ENCODE data around the gene USP12. TPM values are rescaled to one million over a fixed set of nuclear protein-coding genes. Genes with fewer than 3 reads are reported as not detected.
A peak's percentile ranks its signal among the peaks of the same experiment; 100 is the strongest.

Gene USP12
- total RNA-seq, 1 donor from 2014 or later = 17.9 TPM

- no peak for TF ChIP-seq CTCF (IDR thresholded peaks at IDR 0.05; ENCODE audit: insufficient read depth, low read length, severe bottlenecking)
- H3K4me3 ChIP-seq (ENCODE audit: low read depth, low read length) = no peak overlapping the region
- H3K27me3 ChIP-seq (ENCODE audit: control insufficient read depth, insufficient read depth, low read length) = no peaks in the 10 kb centered on the region
- DNase-seq (ENCODE audit: low read depth) (peak; percentile 88), FAIRE-seq (peak; percentile 52)
- no peaks in the 10 kb centered on the region for H3K36me3 ChIP-seq (ENCODE audit: control insufficient read depth, insufficient read depth, low read length)
Observed at GRCh38 chr13:27043013-27043412, 128.6 kb downstream of the USP12 start.

GRCh38 chr13:27041341-27041740, 130.3 kb downstream of the USP12 start:
- no peaks in the 10 kb centered on the region for H3K36me3 ChIP-seq (ENCODE audit: control insufficient read depth, insufficient read depth, low read length)
- no peak for TF ChIP-seq CTCF (IDR thresholded peaks at IDR 0.05; ENCODE audit: insufficient read depth, low read length, severe bottlenecking)
- H3K27me3 ChIP-seq (ENCODE audit: control insufficient read depth, insufficient read depth, low read length) = no peaks in the 10 kb centered on the region
- DNase-seq (ENCODE audit: low read depth) = no peak
- no peak overlapping the region for H3K4me3 ChIP-seq (ENCODE audit: low read depth, low read length)
- no peak for FAIRE-seq

- no peak for TF ChIP-seq CTCF (IDR thresholded peaks at IDR 0.05; ENCODE audit: insufficient read depth, low read length, severe bottlenecking)
- DNase-seq (ENCODE audit: low read depth) = no peak
- H3K36me3 ChIP-seq (ENCODE audit: control insufficient read depth, insufficient read depth, low read length) = no peaks in the 10 kb centered on the region
- no peak overlapping the region for H3K4me3 ChIP-seq (ENCODE audit: low read depth, low read length)
- no peak for FAIRE-seq
- H3K27me3 ChIP-seq (ENCODE audit: control insufficient read depth, insufficient read depth, low read length) = no peaks in the 10 kb centered on the region
Observed at GRCh38 chr13:27040826-27041108, 130.8 kb downstream of the USP12 start.

GRCh38 chr13:27039171-27039701, 132.4 kb downstream of the USP12 start:
- H3K36me3 ChIP-seq (ENCODE audit: control insufficient read depth, insufficient read depth, low read length) = no peaks in the 10 kb centered on the region
- FAIRE-seq (no peak), DNase-seq (ENCODE audit: low read depth) (no peak)
- no peak for TF ChIP-seq CTCF (IDR thresholded peaks at IDR 0.05; ENCODE audit: insufficient read depth, low read length, severe bottlenecking)
- H3K27me3 ChIP-seq (ENCODE audit: control insufficient read depth, insufficient read depth, low read length) = no peaks in the 10 kb centered on the region
- no peak overlapping the region for H3K4me3 ChIP-seq (ENCODE audit: low read depth, low read length)

- FAIRE-seq (peak; percentile 7), DNase-seq (ENCODE audit: low read depth) (peak; percentile 82)
- Histone ChIP-seq H3K4me3 (ENCODE audit: low read depth, low read length) (no peak overlapping the region), H3K36me3 (ENCODE audit: control insufficient read depth, insufficient read depth, low read length) (no peaks in the 10 kb centered on the region), H3K27me3 (ENCODE audit: control insufficient read depth, insufficient read depth, low read length) (no peaks in the 10 kb centered on the region)
- TF ChIP-seq CTCF (IDR thresholded peaks at IDR 0.05; ENCODE audit: insufficient read depth, low read length, severe bottlenecking) = no peak
Observed at GRCh38 chr13:27038323-27038722, 133.3 kb downstream of the USP12 start.

GRCh38 chr13:27037571-27037970, 134.0 kb downstream of the USP12 start:
- DNase-seq (ENCODE audit: low read depth) (no peak), FAIRE-seq (no peak)
- Histone ChIP-seq H3K27me3 (ENCODE audit: control insufficient read depth, insufficient read depth, low read length) (no peaks in the 10 kb centered on the region), H3K36me3 (ENCODE audit: control insufficient read depth, insufficient read depth, low read length) (no peaks in the 10 kb centered on the region), H3K4me3 (ENCODE audit: low read depth, low read length) (no peak overlapping the region)
- no peak for TF ChIP-seq CTCF (IDR thresholded peaks at IDR 0.05; ENCODE audit: insufficient read depth, low read length, severe bottlenecking)
